Osteoblast (primary cell): ENCODE results near the gene RPL23. TPM values are rescaled to one million over a fixed set of nuclear protein-coding genes. Genes with fewer than 3 reads are reported as not detected.
"Not testable (repeated sequence)": the region's sequence is repeated elsewhere in the genome, so short reads cannot be mapped to it uniquely, and the experiment has no call there.

ENCODE experiments used
- DNase-seq: peaks from one replicate; pipeline ENCODE4 v3.0.0; 2011; ENCODE audit warnings: low spot score, mixed read lengths; ENCODE audit not compliant: insufficient read length; ENCODE audit errors: missing footprints
- H2AFZ ChIP-seq: 2 replicates; pipeline ENCODE4 v1.6.0; 2011; ENCODE audit warnings: mild to moderate bottlenecking, low read length
- H3K27ac ChIP-seq: 2 replicates; pipeline ENCODE4 v1.5.1; 2011; ENCODE audit warnings: mild to moderate bottlenecking, low read depth, low read length, moderate library complexity
- H3K27me3 ChIP-seq: 2 replicates; pipeline ENCODE4 v1.6.0; 2012; ENCODE audit warnings: mild to moderate bottlenecking, control low read depth, inconsistent platforms, low read length, moderate library complexity; ENCODE audit not compliant: insufficient read depth
- H3K36me3 ChIP-seq: 2 replicates; pipeline ENCODE4 v1.5.1; 2011; ENCODE audit warnings: mild to moderate bottlenecking, low read length, control low read depth, moderate library complexity; ENCODE audit not compliant: insufficient read depth
- H3K4me1 ChIP-seq: 2 replicates; pipeline ENCODE4 v1.5.1; 2011; ENCODE audit warnings: mild to moderate bottlenecking, low read length, control low read depth, moderate library complexity; ENCODE audit not compliant: insufficient read depth
- H3K4me2 ChIP-seq: 2 replicates; pipeline ENCODE4 v1.6.0; 2011; ENCODE audit warnings: mild to moderate bottlenecking, low read length; ENCODE audit not compliant: insufficient read depth
- H3K4me3 ChIP-seq: fragments of 200-600 bp; sonication (generic); 3 replicates; pipeline ENCODE4 v1.5.1; 2012; ENCODE audit warnings: mild to moderate bottlenecking, low read length, inconsistent platforms; ENCODE audit not compliant: insufficient read depth
- H3K79me2 ChIP-seq: 2 replicates; pipeline ENCODE4 v1.6.0; 2012; ENCODE audit warnings: mild to moderate bottlenecking, low read length, control low read depth, inconsistent platforms; ENCODE audit not compliant: insufficient read depth
- H3K9me3 ChIP-seq: 2 replicates; pipeline ENCODE4 v1.5.1; 2011; ENCODE audit warnings: low read depth, low read length, control low read depth
- H4K20me1 ChIP-seq: 2 replicates; pipeline ENCODE4 v1.6.0; 2012; ENCODE audit warnings: mild to moderate bottlenecking, low read length, control low read depth; ENCODE audit not compliant: insufficient read depth
- CTCF ChIP-seq: IDR thresholded peaks from 2 replicates; pipeline ENCODE4 v1.5.1; 2011; ENCODE audit warnings: mild to moderate bottlenecking, low read depth, low read length, moderate library complexity; ENCODE audit errors: extremely low read depth
- total RNA-seq: library from RNA; depleted of rRNA; stranded (reverse); fragments of >200 nt; gene quantifications from 2 replicates; pipeline ENCODE4 v1.2.3, GENCODE V29; 2012

The RPL23 gene
- total RNA-seq, 1 donor: 821 TPM

GRCh38 chr17:38867179-38867967 is 13.9 kb upstream of the RPL23 start:
- Histone ChIP-seq H3K4me2 (peak overlapping the region; percentile 83), H3K36me3 (peaks cover 5% of the 10 kb centered on the region), H3K9me3 (no peaks in the 10 kb centered on the region), H3K79me2 (peaks cover 25% of the 10 kb centered on the region), H3K27ac (peak overlapping the region; percentile 82), H3K4me3 (peak overlapping the region; percentile 100), H3K27me3 (no peaks in the 10 kb centered on the region), H2AFZ (peak overlapping the region; percentile 86), H3K4me1 (peaks cover 33% of the 10 kb centered on the region), H4K20me1 (peaks cover 14% of the 10 kb centered on the region)
- TF ChIP-seq CTCF: peak; percentile 36
- peak; percentile 85 for DNase-seq

GRCh38 chr17:38864636-38865398 is 11.3 kb upstream of the RPL23 start:
- H3K36me3 ChIP-seq: no peaks in the 10 kb centered on the region
- H3K79me2 ChIP-seq: no peaks in the 10 kb centered on the region
- no peaks in the 10 kb centered on the region for H3K9me3 ChIP-seq
- H3K4me3 ChIP-seq: no peak overlapping the region
- no peaks in the 10 kb centered on the region for H3K27me3 ChIP-seq
- no peaks in the 10 kb centered on the region for H4K20me1 ChIP-seq
- peak; percentile 56 for TF ChIP-seq CTCF
- no peak overlapping the region for H3K4me2 ChIP-seq
- no peak overlapping the region for H2AFZ ChIP-seq
- H3K27ac ChIP-seq: no peak overlapping the region
- H3K4me1 ChIP-seq: peaks cover 23% of the 10 kb centered on the region
- DNase-seq: no peak

GRCh38 chr17:38861399-38861843 is 7.9 kb upstream of the RPL23 start:
- peaks cover 11% of the 10 kb centered on the region for H3K4me1 ChIP-seq
- no peaks in the 10 kb centered on the region for H4K20me1 ChIP-seq
- H3K79me2 ChIP-seq: no peaks in the 10 kb centered on the region
- H2AFZ ChIP-seq: peak overlapping the region; percentile 73
- no peaks in the 10 kb centered on the region for H3K9me3 ChIP-seq
- H3K36me3 ChIP-seq: no peaks in the 10 kb centered on the region
- no peak for TF ChIP-seq CTCF
- H3K27me3 ChIP-seq: no peaks in the 10 kb centered on the region
- H3K4me2 ChIP-seq: no peak overlapping the region
- DNase-seq: peak; percentile 76
- H3K27ac ChIP-seq: no peak overlapping the region
- H3K4me3 ChIP-seq: no peak overlapping the region

- Histone ChIP-seq H3K27me3 (no peaks in the 10 kb centered on the region), H3K79me2 (peaks cover 13% of the 10 kb centered on the region), H3K27ac (no peak overlapping the region), H3K4me3 (no peak overlapping the region), H3K36me3 (peaks cover 6% of the 10 kb centered on the region), H3K4me1 (peaks cover 3% of the 10 kb centered on the region), H3K9me3 (no peaks in the 10 kb centered on the region), H3K4me2 (no peak overlapping the region), H2AFZ (no peak overlapping the region), H4K20me1 (peaks cover 12% of the 10 kb centered on the region)
- DNase-seq: no peak
- no peak for TF ChIP-seq CTCF
Observed at GRCh38 chr17:38857271-38857670, 3.8 kb upstream of the RPL23 start.

- H2AFZ ChIP-seq: peak overlapping the region; percentile 43
- H3K4me1 ChIP-seq: peaks cover 19% of the 10 kb centered on the region
- H3K9me3 ChIP-seq, H3K27me3 ChIP-seq, DNase-seq, H3K27ac ChIP-seq: not testable (repeated sequence)
- H3K36me3 ChIP-seq: peaks cover 26% of the 10 kb centered on the region
- peaks cover 34% of the 10 kb centered on the region for H3K79me2 ChIP-seq
- H4K20me1 ChIP-seq: peaks cover 33% of the 10 kb centered on the region
- peak overlapping the region; percentile 67 for H3K4me2 ChIP-seq
- peak overlapping the region; percentile 40 for H3K4me3 ChIP-seq
Observed at GRCh38 chr17:38855101-38855714, 1.7 kb upstream of the RPL23 start.
